Fibroblast of mammary gland (primary cell): Measurements from ENCODE around the gene LTBP1.

ENCODE experiments used
- DNase-seq: peaks from one replicate; pipeline ENCODE4 v3.0.0-alpha.2; 2010; ENCODE audit warnings: low read depth
- H3K4me3 ChIP-seq: 2 replicates; pipeline ENCODE4 v1.5.1; 2011; ENCODE audit warnings: low read depth, mild to moderate bottlenecking, low read length, moderate library complexity; ENCODE audit not compliant: control insufficient read depth
- TF ChIP-seq, protein P1 (sequence below): conservative IDR thresholded peaks from 2 replicates; pipeline ENCODE4 v1.5.1; 2011; ENCODE audit warnings: low read depth, low read length, inconsistent platforms; ENCODE audit not compliant: control insufficient read depth, insufficient read depth

LTBP1 gene

DNA sequence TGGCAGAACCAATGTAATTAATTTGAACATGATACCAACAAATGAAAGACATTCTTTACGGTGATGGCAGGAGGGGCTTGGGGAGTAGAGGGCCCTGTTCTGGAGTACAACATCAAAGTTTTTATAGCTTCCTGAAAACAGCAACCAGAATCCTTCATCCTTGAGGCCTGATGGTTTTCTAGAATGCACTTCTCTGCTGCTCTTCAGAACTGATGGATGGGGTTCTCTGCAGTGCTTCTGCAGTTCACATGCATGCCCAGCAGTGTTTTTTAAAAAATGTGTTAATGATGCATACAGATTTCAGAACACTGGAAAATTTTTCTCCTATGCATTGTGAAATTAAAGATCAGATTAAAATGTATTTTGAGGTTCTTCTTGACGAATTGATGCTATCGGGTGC lies 2.5 kb downstream of the LTBP1 start:
- DNase-seq: no peak
- no peak overlapping the region for H3K4me3 ChIP-seq
- TF ChIP-seq, protein P1, sequence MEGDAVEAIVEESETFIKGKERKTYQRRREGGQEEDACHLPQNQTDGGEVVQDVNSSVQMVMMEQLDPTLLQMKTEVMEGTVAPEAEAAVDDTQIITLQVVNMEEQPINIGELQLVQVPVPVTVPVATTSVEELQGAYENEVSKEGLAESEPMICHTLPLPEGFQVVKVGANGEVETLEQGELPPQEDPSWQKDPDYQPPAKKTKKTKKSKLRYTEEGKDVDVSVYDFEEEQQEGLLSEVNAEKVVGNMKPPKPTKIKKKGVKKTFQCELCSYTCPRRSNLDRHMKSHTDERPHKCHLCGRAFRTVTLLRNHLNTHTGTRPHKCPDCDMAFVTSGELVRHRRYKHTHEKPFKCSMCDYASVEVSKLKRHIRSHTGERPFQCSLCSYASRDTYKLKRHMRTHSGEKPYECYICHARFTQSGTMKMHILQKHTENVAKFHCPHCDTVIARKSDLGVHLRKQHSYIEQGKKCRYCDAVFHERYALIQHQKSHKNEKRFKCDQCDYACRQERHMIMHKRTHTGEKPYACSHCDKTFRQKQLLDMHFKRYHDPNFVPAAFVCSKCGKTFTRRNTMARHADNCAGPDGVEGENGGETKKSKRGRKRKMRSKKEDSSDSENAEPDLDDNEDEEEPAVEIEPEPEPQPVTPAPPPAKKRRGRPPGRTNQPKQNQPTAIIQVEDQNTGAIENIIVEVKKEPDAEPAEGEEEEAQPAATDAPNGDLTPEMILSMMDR: no peak

GRCh38 chr2:32951672-32952071 lies 4.9 kb downstream of the LTBP1 start:
- no peak overlapping the region for H3K4me3 ChIP-seq
- DNase-seq: no peak
- TF ChIP-seq, protein P1: no peak

GRCh38 chr2:32952761-32953476 lies 6.2 kb downstream of the LTBP1 start:
- TF ChIP-seq, protein P1: no peak
- no peak for DNase-seq
- H3K4me3 ChIP-seq: no peak overlapping the region

DNA sequence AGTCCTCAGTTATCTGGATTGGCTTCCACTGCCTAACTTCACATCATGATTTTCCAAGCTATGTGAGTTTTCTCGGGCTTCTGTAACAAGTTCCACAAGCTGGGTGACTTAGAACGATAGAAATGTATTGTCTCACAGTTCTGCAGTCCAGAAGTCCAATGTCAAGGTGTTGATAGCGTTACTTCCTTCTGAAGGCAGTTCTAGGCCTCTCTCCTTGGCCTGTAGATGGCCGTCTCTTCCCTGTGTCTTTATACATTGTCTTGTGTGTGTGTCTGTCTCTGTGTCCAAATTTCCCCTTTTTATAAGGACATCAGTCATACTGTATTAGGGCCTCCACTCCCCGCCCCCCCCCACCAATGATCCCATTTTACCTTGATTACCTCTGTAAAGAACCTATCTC lies 7.5 kb downstream of the LTBP1 start:
- H3K4me3 ChIP-seq: no peak overlapping the region
- TF ChIP-seq, protein P1: no peak
- DNase-seq: no peak

DNA sequence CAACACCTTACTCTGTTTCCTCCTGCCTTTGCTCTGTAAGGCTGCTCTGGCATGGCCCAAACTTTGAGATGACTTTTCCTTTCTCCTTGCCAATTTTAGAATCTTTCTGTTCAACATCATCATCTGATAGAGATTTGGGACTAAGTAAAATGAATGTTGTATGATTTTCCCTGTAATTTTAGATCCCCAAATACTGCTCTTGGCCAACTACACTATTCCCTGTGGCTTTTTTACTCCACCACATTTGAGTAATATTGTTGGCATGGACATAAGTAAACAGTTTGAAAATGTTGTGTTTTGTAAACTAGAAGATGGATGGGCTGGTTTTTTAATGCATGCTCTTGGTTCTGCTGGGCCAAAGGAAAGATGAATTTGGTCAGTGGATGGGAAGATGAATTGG lies 12.1 kb downstream of the LTBP1 start:
- TF ChIP-seq, protein P1: no peak
- no peak overlapping the region for H3K4me3 ChIP-seq
- DNase-seq: peak; percentile 15

DNA sequence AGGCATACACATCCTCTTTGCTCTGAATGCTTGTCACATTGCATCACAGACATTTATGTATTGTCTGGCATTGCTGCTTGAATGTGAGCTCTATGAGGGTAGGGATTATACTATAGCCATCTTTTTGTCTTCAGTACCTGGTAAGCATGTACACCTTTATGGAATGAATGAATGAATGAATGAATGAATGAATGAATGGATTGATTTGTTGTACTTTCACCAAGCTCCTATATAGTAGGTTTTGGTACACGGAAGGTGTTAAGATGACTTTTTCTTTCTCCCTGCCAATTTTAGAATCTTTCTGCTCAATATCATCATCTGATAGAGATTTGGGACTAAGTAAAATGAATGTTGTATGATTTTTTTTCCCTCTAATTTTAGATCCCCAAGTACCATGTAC lies 13.5 kb downstream of the LTBP1 start:
- TF ChIP-seq, protein P1: no peak
- DNase-seq: no peak
- H3K4me3 ChIP-seq: no peak overlapping the region

- DNase-seq: no peak
- H3K4me3 ChIP-seq: no peak overlapping the region
- TF ChIP-seq, protein P1: no peak
These were observed 14.1 kb downstream of the LTBP1 start for GRCh38 chr2:32960647-32961403.
